HepG2 (cell line): ENCODE measurements around the gene STRN3.

ENCODE experiments used
- CBX5 ChIP-seq: sonication (generic); formaldehyde crosslinking; IDR thresholded peaks from 2 replicates; pipeline ENCODE4 v1.4.0; 2020; ENCODE audit warnings: missing genetic modification reagents, borderline replicate concordance
- CREB1 ChIP-seq, 2 experiments: fragments of 450-650 bp in 1 of 2; IDR thresholded peaks; 2 replicates each; pipeline ENCODE4 v1.6.1; 2016 to 2017; ENCODE audit warnings: control low read depth in 1 of 2, mild to moderate bottlenecking in 1 of 2, missing compliant biosample characterization in 1 of 2, missing genetic modification characterization in 1 of 2
- CTCF ChIP-seq: sonication (generic); formaldehyde crosslinking; IDR thresholded peaks from 2 replicates; pipeline ENCODE4 v1.5.0; 2020; ENCODE audit warnings: mild to moderate bottlenecking, missing genetic modification reagents, moderate library complexity
- RBM39 ChIP-seq: fragments of 200-400 bp; formaldehyde crosslinking; IDR thresholded peaks from one replicate; pipeline ENCODE4 v1.6.1; 2018; ENCODE audit warnings: antibody characterized with exemption, mild to moderate bottlenecking, low read depth, low read length; ENCODE audit not compliant: poor library complexity, severe bottlenecking
- TFDP1 ChIP-seq: IDR thresholded peaks from 2 replicates; pipeline ENCODE4 v1.6.1; 2016; ENCODE audit warnings: missing compliant biosample characterization, missing genetic modification reagents, borderline replicate concordance
- ZNF407 ChIP-seq: sonication (generic); formaldehyde crosslinking; IDR thresholded peaks from one replicate; pipeline ENCODE4 v1.5.1; 2020; ENCODE audit warnings: mild to moderate bottlenecking, missing genetic modification reagents; ENCODE audit errors: not compliant biosample characterization
- ZSCAN29 ChIP-seq: sonication (generic); formaldehyde crosslinking; conservative IDR thresholded peaks from 2 replicates; pipeline ENCODE4 v1.4.0; 2020; ENCODE audit warnings: mild to moderate bottlenecking, missing genetic modification reagents

GRCh38 chr14:30849354-30849753 is 176.8 kb downstream of the STRN3 start:
- TF ChIP-seq ZNF407: no peak
- TF ChIP-seq CTCF (CRISPR knock-in tag): no peak
- no peak for TF ChIP-seq RBM39
- no peak for TF ChIP-seq ZSCAN29 (CRISPR knock-in tag)
- no peak for TF ChIP-seq TFDP1
- no peak for TF ChIP-seq CREB1 (IDR thresholded peaks at IDR 0.05)
- TF ChIP-seq CREB1 (CRISPR knock-in tag; IDR thresholded peaks at IDR 0.05): no peak
- no peak for TF ChIP-seq CBX5 (CRISPR knock-in tag)
